Measurements from ENCODE around the gene ITPK1.

The ITPK1 gene

GRCh38 chr14:92930737-92931602 lies 184.8 kb downstream of the ITPK1 start:
- DNase-seq, result no peak

- DNase-seq, result no peak
Measured at GRCh38 chr14:92929689-92930608, 185.8 kb downstream of the ITPK1 start.

- DNase-seq, result no peak
Measured at GRCh38 chr14:92928961-92929688, 186.6 kb downstream of the ITPK1 start.

DNA sequence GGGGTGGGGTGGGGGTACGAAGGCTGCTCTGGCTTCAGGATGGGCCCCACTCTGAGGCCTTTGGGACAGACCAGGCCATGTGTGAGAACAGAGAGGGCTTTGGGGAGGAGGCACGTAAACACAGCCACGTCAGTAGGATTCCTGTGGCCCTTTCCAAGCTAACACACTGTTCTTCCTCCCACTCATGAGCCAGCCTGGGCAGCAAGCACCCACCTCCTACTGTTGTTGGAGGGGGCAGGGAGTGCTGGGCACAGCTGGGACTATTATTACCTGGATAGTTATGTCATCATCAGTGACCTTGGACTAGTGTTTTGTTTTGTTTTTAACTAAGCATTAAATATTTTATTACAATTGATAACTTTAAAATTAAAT lies 187.5 kb downstream of the ITPK1 start:
- DNase-seq, result no peak

- no peak for DNase-seq
Measured at GRCh38 chr14:92927349-92928257, 188.1 kb downstream of the ITPK1 start.

DNA sequence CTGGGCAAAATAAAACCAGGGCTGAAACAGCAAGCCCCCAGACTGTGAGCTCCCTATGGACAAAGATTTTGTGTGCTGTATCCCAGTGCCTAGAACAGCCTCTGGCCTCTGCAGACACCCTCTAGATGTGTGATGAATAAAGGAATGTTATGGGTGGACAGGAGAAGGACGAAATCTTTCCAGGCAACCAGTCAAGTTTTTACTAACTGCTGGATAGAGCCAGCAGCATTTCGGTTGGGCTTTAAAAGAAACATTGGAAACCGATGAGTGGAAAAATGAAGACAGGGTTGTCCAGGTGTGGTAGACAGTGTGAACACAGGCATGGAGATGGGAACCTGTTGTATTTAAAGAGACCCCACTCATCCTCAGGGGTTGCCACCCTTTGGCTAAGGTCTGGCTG lies 188.8 kb downstream of the ITPK1 start:
- no peak for DNase-seq

DNA sequence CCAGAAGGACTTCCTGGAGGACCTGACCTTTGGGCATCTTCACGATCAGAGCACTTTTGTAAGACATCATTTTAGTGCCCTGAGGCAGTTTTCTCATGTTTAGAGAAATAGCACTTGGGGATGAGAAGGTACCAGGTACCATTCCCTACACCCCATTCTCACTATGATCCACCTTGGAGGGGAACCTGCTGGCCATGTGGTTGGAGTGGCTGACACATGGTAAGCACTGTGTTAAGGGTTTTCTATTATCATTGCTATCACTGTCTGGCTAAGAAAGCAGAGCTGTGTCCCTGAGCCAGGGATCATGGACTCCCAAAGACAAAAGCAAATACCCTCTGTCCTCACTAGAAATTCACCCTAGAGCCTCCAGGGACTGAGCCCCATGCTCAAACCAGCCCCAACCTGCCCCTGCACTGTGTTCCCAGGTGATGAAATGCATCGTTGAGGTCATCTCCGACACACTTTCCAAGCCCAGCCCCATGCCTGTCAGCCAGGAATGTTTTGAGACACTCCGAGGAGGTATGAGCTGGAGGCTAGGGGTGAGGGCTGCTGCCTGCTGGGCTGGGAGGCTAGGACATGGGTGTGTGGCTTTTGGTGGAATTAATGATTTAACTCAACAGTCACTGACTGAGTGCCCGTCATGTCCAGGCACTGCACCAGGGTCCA lies 189.4 kb downstream of the ITPK1 start:
- no peak for DNase-seq

GRCh38 chr14:92925446-92925845 lies 190.3 kb downstream of the ITPK1 start:
- no peak for DNase-seq

GRCh38 chr14:92924247-92924646 lies 191.5 kb downstream of the ITPK1 start:
- DNase-seq, result no peak

DNA sequence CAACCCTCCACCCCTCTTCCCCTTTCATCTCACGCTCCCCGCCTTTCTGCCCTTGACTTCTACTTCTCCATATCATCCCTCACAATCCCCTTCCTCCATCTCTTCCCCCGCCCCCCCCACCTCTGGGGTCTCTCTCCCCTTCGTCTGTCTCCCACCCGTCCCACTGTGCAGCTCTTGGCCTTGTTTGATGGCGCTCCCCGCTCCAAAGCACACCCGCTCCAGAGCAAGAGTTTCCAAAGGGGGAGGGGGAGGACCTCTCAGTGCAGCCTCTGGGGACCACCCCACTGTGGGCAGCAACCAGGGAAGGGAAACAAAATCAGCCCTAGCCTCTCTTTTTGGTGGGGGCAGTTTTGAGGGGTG lies 192.0 kb downstream of the ITPK1 start:
- DNase-seq, result no peak

- peak; percentile 80 for DNase-seq
Measured at GRCh38 chr14:92922883-92923743, 192.6 kb downstream of the ITPK1 start, which contains the start of gene CHGA. TSS of gene CHGA (plus strand) at chr14:92923150. CDS start at chr14:92923360, 210 bp downstream.

DNA sequence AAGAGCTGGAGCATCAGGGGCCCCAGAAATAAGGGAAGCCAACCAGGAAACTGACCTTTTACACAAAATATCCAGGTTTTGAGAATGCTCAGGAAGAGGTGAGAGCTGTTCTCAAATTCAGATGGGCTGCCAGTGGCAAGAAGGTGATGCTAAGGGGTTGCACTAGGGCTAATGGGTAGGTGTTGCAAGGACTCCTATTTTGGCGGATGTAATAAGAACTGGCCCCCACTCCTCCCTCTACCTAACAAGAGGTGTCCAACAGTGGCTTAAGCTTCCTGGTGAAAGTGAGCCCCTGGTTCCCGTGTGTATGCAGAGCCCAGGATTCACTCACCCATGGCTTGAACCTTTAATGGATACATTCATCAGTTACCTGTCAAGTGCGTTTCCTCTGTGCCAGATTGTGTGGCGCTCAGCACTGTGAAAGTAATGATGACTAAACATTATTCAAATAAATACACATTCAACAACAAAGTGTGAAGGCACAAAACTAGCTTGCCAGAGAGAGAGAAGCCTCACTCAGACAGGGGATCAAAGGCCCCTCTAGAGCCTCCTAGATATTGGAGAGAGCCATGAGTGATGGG lies 193.5 kb downstream of the ITPK1 start:
- no peak for DNase-seq

DNA sequence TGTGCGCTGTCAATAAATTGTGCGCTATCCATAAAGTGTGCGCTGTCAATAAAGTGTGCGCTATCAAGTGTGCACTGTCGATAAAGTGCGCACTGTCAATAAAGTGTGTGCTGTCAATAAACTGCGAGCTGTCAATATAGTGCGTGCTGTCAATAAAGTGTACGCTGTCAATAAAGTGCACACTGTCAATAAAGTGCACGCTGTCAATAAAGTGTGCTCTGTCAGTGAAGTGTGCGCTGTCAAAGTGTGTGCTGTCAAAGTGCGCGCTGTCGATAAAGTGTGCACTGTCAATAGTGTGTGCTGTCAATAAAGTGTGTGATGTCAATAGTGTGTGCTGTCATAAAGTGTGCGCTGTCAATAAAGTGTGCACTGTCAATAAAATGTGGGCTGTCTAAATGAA lies 195.7 kb downstream of the ITPK1 start:
- no peak for DNase-seq

GRCh38 chr14:92917956-92918355 lies 197.8 kb downstream of the ITPK1 start:
- no peak for DNase-seq

- no peak for DNase-seq
Measured at GRCh38 chr14:92917041-92917940, 198.4 kb downstream of the ITPK1 start.

- no peak for DNase-seq
Measured at GRCh38 chr14:92916201-92916600, 199.5 kb downstream of the ITPK1 start.

DNA sequence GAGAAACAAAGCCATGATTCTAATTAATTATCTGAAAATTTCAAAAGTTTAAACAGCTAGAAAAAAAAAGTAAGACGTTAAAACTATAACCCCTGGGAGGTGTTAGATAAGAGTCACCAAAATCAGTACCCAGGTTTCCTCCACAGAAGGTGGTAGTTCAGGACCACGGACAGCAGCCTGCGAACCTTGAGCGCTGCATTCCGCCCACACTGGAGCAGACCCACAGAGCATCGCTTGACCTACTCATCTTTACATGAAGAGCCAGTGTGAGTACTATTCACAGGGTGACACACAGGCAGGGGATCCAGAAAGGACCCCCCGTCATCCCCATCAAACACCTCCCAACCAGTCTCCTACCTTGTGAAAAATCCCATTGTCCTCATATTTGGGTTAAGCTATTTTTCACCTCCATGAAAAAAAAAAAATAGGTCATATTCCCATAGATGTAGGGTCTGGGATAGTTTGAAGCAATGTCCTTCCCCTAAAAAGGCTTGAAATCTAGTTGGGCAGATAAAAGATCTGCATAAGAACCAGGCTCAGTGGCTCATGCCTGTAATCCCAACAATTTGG lies 201.6 kb downstream of the ITPK1 start:
- DNase-seq, result peak; percentile 68

- no peak for DNase-seq
Measured at GRCh38 chr14:92907316-92907911, 208.3 kb downstream of the ITPK1 start.
